ENCODE results near the gene BRICD5. TPM values are rescaled to one million over a fixed set of nuclear protein-coding genes. Genes with fewer than 3 reads are reported as not detected.

Gene BRICD5
- total and polyA plus RNA-seq, 2 of the 4 experiments (the other 2 are of a cell fraction) = 0.18 to 0.94 TPM

DNA sequence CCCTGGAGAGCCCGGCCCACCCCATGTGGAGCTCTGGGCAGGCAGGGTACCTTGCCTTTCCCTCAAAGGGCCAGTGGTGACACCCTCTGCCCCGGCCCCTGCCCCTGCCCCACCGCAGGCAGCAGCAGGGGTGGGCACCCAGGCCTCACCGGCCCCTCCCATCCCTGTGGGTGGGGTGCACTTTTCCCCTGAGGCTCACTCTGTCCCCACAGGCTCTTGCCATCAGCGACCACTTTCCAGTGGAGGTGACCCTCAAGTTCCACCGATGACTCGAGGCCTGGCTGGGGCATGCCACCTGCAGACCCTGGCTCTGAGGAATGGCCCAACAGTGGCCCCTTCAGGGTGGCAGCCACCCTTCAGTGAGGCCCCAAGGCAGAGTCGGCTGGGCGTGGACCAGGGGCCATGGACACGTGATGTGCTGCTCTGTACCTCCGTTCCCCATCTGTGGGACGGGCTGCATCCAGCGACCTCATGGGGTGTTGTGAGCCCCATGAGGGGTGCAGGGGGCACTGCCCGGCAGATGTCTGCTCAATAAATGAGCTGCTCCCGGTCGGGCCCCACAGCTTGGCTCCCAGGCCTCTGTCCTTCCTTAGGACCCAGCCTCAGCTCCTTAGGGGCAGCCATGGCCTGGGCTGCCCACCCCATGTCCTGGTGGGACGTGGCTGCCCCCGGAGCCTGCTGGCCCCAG lies 27.6 kb upstream of the BRICD5 start:
- H2BK15ac ChIP-seq (ENCODE audit: low read depth, low read length) = no peak overlapping the region
- DNase-seq = no peak
- no peak overlapping the region for H2BK120ac ChIP-seq (ENCODE audit: low read depth, low read length)
- intact Hi-C loops (cut with micrococcal nuclease) = no loop called here
- no peak overlapping the region for H3K4ac ChIP-seq (ENCODE audit: low read depth, low read length)
- no peak for TF ChIP-seq USF2 (IDR thresholded peaks at IDR 0.05; ENCODE audit: low read depth, low read length)
- no peak for TF ChIP-seq MXI1 (IDR thresholded peaks at IDR 0.05; ENCODE audit: borderline replicate concordance, low read depth, low read length)
- no peak for TF ChIP-seq ELK1 (IDR thresholded peaks at IDR 0.05; ENCODE audit: borderline replicate concordance, low read depth, low read length)
- no peak for TF ChIP-seq BHLHE40 (IDR thresholded peaks at IDR 0.05; ENCODE audit: low read depth, low read length)
- no peak for TF ChIP-seq CHD1 (IDR thresholded peaks at IDR 0.05; ENCODE audit: low read depth, low read length)
- TF ChIP-seq RFX5 (IDR thresholded peaks at IDR 0.05; ENCODE audit: low read depth, low read length) = no peak
- TF ChIP-seq MAFK (IDR thresholded peaks at IDR 0.05; ENCODE audit: low read depth, low read length) = no peak
- no peak for TF ChIP-seq CTCF (conservative IDR thresholded peaks at IDR 0.05; ENCODE audit: low read depth, low read length)
- no peak for TF ChIP-seq RAD21 (IDR thresholded peaks at IDR 0.05; ENCODE audit: low read length)
- TF ChIP-seq POLR2A (IDR thresholded peaks at IDR 0.05; ENCODE audit: low read depth, low read length) = no peak
- TF ChIP-seq MAZ (IDR thresholded peaks at IDR 0.05; ENCODE audit: borderline replicate concordance, low read depth, low read length) = no peak
- TF ChIP-seq RCOR1 (IDR thresholded peaks at IDR 0.05; ENCODE audit: insufficient replicate concordance, low read length) = no peak
- no peak for TF ChIP-seq FOS (IDR thresholded peaks at IDR 0.05; ENCODE audit: low read depth, low read length)
- POLR2A ChIA-PET (ENCODE audit: unreplicated experiment) = interaction anchor here (0.6 kb wide), 1 partner anchor 13 kb away, joined by 10 read pairs; no protein-coding TSS in a partner anchor
- no peak overlapping the region for H2BK20ac ChIP-seq (ENCODE audit: low read depth, low read length)
- peaks cover 14% of the 10 kb centered on the region for H4K20me1 ChIP-seq (ENCODE audit: insufficient read depth, low read length)
- H2BK5ac ChIP-seq (ENCODE audit: low read depth, low read length, poor library complexity, severe bottlenecking) = no peak overlapping the region
- CTCF ChIA-PET = interaction anchor here (1.1 kb wide), 1 partner anchor 13 kb away, joined by 3 read pairs; the partner anchor contains the start of gene ECI1
- no peak overlapping the region for H3K18ac ChIP-seq (ENCODE audit: low read depth, low read length)
- no peaks in the 10 kb centered on the region for H3K9me1 ChIP-seq (ENCODE audit: insufficient read depth, low read length)
- 59% methylated on average over 11 of the region's 18 CpGs; no CpG with 5 or more reads in 1 of the 2 experiments for WGBS, 2 experiments (ENCODE audit: extremely low coverage in 2 of 2, insufficient read length in 1 of 2)
- H3K9me3 ChIP-seq (ENCODE audit: control insufficient read depth, insufficient read depth, low read length) = no peaks in the 10 kb centered on the region
- H3K4me2 ChIP-seq (ENCODE audit: low read depth, low read length) = no peak overlapping the region
- no peak overlapping the region for H2AK5ac ChIP-seq (ENCODE audit: low read depth, low read length)
- no peak overlapping the region for H4K91ac ChIP-seq (ENCODE audit: insufficient read depth, low read depth, low read length)
- H3K4me3 ChIP-seq (ENCODE audit: insufficient read depth, low read depth, low read length) = no peak overlapping the region
- no peak overlapping the region for H4K8ac ChIP-seq (ENCODE audit: low read depth in 2 of 2, low read length in 2 of 2)
- no peak overlapping the region for H3K27ac ChIP-seq (ENCODE audit: insufficient read depth, low read length)
- in situ Hi-C loops (cut with MboI; ENCODE audit: low sequenced_read_pairs) = no loop called here
- peaks cover 9% of the 10 kb centered on the region for H3K27me3 ChIP-seq (ENCODE audit: control insufficient read depth, insufficient read depth, low read length)
- no peak overlapping the region for H3K14ac ChIP-seq (replicated peaks; ENCODE audit: low read depth, low read length)
- dilution Hi-C loops (cut with HindIII; ENCODE audit: low sequenced_read_pairs, unreplicated experiment) = no loop called here
- no peak for ATAC-seq (ENCODE audit: low read depth)
- no TSS peak for BruUV-seq (replicated peaks)
- H4K5ac ChIP-seq (ENCODE audit: low read depth, low read length) = no peak overlapping the region
- H3K9ac ChIP-seq (ENCODE audit: low read depth, low read length) = no peak overlapping the region
- H3K56ac ChIP-seq (ENCODE audit: extremely low read depth, insufficient read depth, low read length) = no peak overlapping the region
- H2AK9ac ChIP-seq (replicated peaks; ENCODE audit: low read depth, low read length, poor library complexity) = no peak overlapping the region
- H3K36me3 ChIP-seq (ENCODE audit: control insufficient read depth, insufficient read depth, low read length) = peaks cover 36% of the 10 kb centered on the region
- H3K23ac ChIP-seq (ENCODE audit: low read depth, low read length) = no peak overlapping the region
- no peak overlapping the region for H2AFZ ChIP-seq (replicated peaks; ENCODE audit: low read length, poor library complexity)
- peaks cover 5% of the 10 kb centered on the region; the same call in 1 of the 2 replicates for H3K4me1 ChIP-seq (ENCODE audit: control insufficient read depth, insufficient read depth, low read length)
- no peaks in the 10 kb centered on the region for H3K79me1 ChIP-seq (ENCODE audit: low read depth in 1 of 2, low read length in 2 of 2)

Data from IMR-90 (cell line).